Measurements from ENCODE around the gene PIEZO2. TPM values are rescaled to one million over a fixed set of nuclear protein-coding genes. Genes with fewer than 3 reads are reported as not detected.

PIEZO2 gene
- total and polyA plus RNA-seq, 2 of the 8 experiments (the other 6 are each of a cell fraction or from before 2014, with no cell fraction given), result 4.7 to 16.5 TPM

- Histone ChIP-seq H3K79me1 (ENCODE audit: low read depth, low read length) (no peaks in the 10 kb centered on the region), H4K5ac (ENCODE audit: insufficient read length, low read depth, low read length) (no peak overlapping the region), H3K79me2 (ENCODE audit: control insufficient read depth in 1 of 2, insufficient read depth in 2 of 2, low read length in 2 of 2) (no peaks in the 10 kb centered on the region), H3K27me3 (replicated peaks in 1 of 4; ENCODE audit: control insufficient read depth in 3 of 4, extremely low read depth in 1 of 4, insufficient read depth in 3 of 4, low read length in 3 of 4) (no peaks in the 10 kb centered on the region; a peak in 1 of 7 replicates), H2AK5ac (ENCODE audit: low read depth, low read length) (no peak overlapping the region), H3K14ac (ENCODE audit: insufficient read length) (no peak overlapping the region), H3K27ac (ENCODE audit: low read depth, low read length) (no peak overlapping the region), H4K8ac (ENCODE audit: extremely low read depth, insufficient read depth, low read length) (no peak overlapping the region), H3K23ac (ENCODE audit: insufficient read length) (no peak overlapping the region), H2BK15ac (ENCODE audit: low read length) (no peak overlapping the region), H3K4me2 (ENCODE audit: insufficient read depth in 1 of 2, low read depth in 2 of 2, low read length in 2 of 2) (no peak overlapping the region), H3K4me1 (replicated peaks in 1 of 4; ENCODE audit: control insufficient read depth in 3 of 4, insufficient read depth in 4 of 4, low read length in 3 of 4) (no peaks in the 10 kb centered on the region), H2AFZ (ENCODE audit: low read length) (no peak overlapping the region), H3K9ac (replicated peaks in 1 of 4; ENCODE audit: extremely low read depth in 1 of 4, low read depth in 3 of 4, low read length in 3 of 4) (no peak overlapping the region), H2BK20ac (ENCODE audit: low read length) (no peak overlapping the region), H2BK120ac (replicated peaks; ENCODE audit: low read depth, low read length) (no peak overlapping the region), H3K18ac (ENCODE audit: extremely low read depth, low read length) (no peak overlapping the region), H2BK5ac (ENCODE audit: low read depth, low read length) (no peak overlapping the region), H2BK12ac (ENCODE audit: low read depth, low read length) (no peak overlapping the region), H3K4ac (replicated peaks; ENCODE audit: insufficient read length, low read depth, low read length) (no peak overlapping the region), H4K20me1 (replicated peaks in 1 of 2; ENCODE audit: control insufficient read depth in 1 of 2, insufficient read depth in 2 of 2, low read length in 2 of 2) (no peaks in the 10 kb centered on the region), H3K36me3 (ENCODE audit: control insufficient read depth in 2 of 4, insufficient read depth in 4 of 4, low read length in 3 of 4) (no peaks in the 10 kb centered on the region), H4K91ac (replicated peaks; ENCODE audit: insufficient read length, low read length) (no peak overlapping the region), H3K9me3 (ENCODE audit: insufficient read depth in 2 of 2, low read depth in 1 of 2, low read length in 1 of 2) (no peaks in the 10 kb centered on the region), H3K23me2 (ENCODE audit: low read depth, low read length) (peaks cover 2% of the 10 kb centered on the region; the same call in 1 of the 2 replicates), H3K4me3 (ENCODE audit: extremely low read depth in 1 of 4, insufficient read depth in 2 of 4, low read depth in 3 of 4, low read length in 4 of 4) (no peak overlapping the region), H3K56ac (replicated peaks; ENCODE audit: insufficient read length, low read depth, low read length) (no peak overlapping the region)
- 90% methylated on average over 4 of the region's 4 CpGs; no CpG with 5 or more reads in 1 of the 2 experiments for WGBS, 2 experiments (ENCODE audit: extremely low coverage in 1 of 2, insufficient coverage in 1 of 2, insufficient read length in 1 of 2, insufficient replicate concordance in 2 of 2, low coverage in 1 of 2, low lambda C conversion rate in 2 of 2, missing lambda C conversion rate in 1 of 2)
- POLR2A ChIA-PET (ENCODE audit: partially characterized antibody), result no interaction called here
- TF ChIP-seq RXRA (IDR thresholded peaks at IDR 0.05; ENCODE audit: insufficient read depth, low read depth, low read length) (no peak), NRF1 (IDR thresholded peaks at IDR 0.05; ENCODE audit: low read depth, low read length) (no peak), EZH2 (IDR thresholded peaks at IDR 0.05; ENCODE audit: low read depth, low read length, severe bottlenecking) (no peak), TCF12 (IDR thresholded peaks at IDR 0.05; ENCODE audit: low read depth, low read length) (no peak), CBX5 (IDR thresholded peaks at IDR 0.05; ENCODE audit: low read depth, low read length) (no peak), CHD1 (IDR thresholded peaks at IDR 0.05; ENCODE audit: low read depth, low read length) (no peak), SIX5 (IDR thresholded peaks at IDR 0.05; ENCODE audit: low read depth, low read length) (no peak), BRCA1 (IDR thresholded peaks at IDR 0.05; ENCODE audit: low read depth, low read length) (no peak), MAX (IDR thresholded peaks at IDR 0.05) (no peak), JUND (IDR thresholded peaks at IDR 0.05; ENCODE audit: low read length) (no peak), SP1 (IDR thresholded peaks at IDR 0.05; ENCODE audit: low read depth, low read length) (no peak), ATF2 (IDR thresholded peaks at IDR 0.05; ENCODE audit: low read length) (no peak), SIN3A (conservative IDR thresholded peaks at IDR 0.05 in 1 of 2, IDR thresholded peaks at IDR 0.05 in 1 of 2; ENCODE audit: low read depth in 1 of 2, low read length in 2 of 2) (no peak), SUZ12 (IDR thresholded peaks at IDR 0.05; ENCODE audit: low read length) (no peak)
- CTCF ChIA-PET (ENCODE audit: partially characterized antibody), result no interaction called here
- FAIRE-seq (no peak), DNase-seq (ENCODE audit: low read depth in 1 of 2, low spot score in 2 of 2) (no peak)
Measured at GRCh38 chr18:10688766-10689165, 460.6 kb downstream of the PIEZO2 start.
